Tibial artery (tissue), 4 donors: ENCODE results near the gene ERCC2.

Experiments
- DNase-seq, 2 donors: peaks; one replicate each; pipeline ENCODE4 v3.0.0-alpha.2; 2019
- H3K27ac ChIP-seq, 2 donors: fragments of 200-600 bp; sonication (generic) in 1 of 2; 1 replicate in 1 of 2; 2 replicates in 1 of 2; pipeline ENCODE4 v1.5.1; 2018 to 2019; ENCODE audit warnings: mild to moderate bottlenecking in 1 of 2
- H3K27me3 ChIP-seq, 2 donors: fragments of 200-600 bp; sonication (generic) in 1 of 2; one replicate each; pipeline versions ENCODE4 v1.5.1 to v1.6.0; 2016 to 2019
- H3K36me3 ChIP-seq, 3 donors: fragments of 200-600 bp; sonication (generic) in 2 of 3; one replicate each; pipeline ENCODE4 v1.5.1; 2016 to 2019; ENCODE audit warnings: mild to moderate bottlenecking in 2 of 3
- H3K4me1 ChIP-seq, 4 donors: fragments of 200-600 bp; sonication (generic) in 2 of 4; 1 replicate in 3 of 4; 2 replicates in 1 of 4; pipeline ENCODE4 v1.5.1; 2016 to 2019
- H3K4me3 ChIP-seq, 2 donors: fragments of 200-600 bp; sonication (generic) in 1 of 2; 1 replicate in 1 of 2; 2 replicates in 1 of 2; pipeline ENCODE4 v1.5.1; 2018 to 2019; ENCODE audit warnings: mild to moderate bottlenecking in 2 of 2
- H3K9me3 ChIP-seq, 3 donors: fragments of 200-600 bp; sonication (generic) in 1 of 3; one replicate each; pipeline ENCODE4 v1.5.1; 2016 to 2019
- CTCF ChIP-seq, 2 experiments: fragments of 200-600 bp in 1 of 2; fragments of 450-650 bp in 1 of 2; IDR thresholded peaks; one replicate each; pipeline ENCODE4 v1.5.1; 2017 to 2019; ENCODE audit warnings: antibody characterized with exemption in 2 of 2, mild to moderate bottlenecking in 1 of 2, moderate library complexity in 1 of 2
- intact Hi-C: fragments of 100-400 bp; cut with DNase I; formaldehyde crosslinking; loops from one replicate; pipeline ENCODE4 v1.15.0; 2023; ENCODE audit warnings: low total_unique reads

ERCC2 gene

DNA sequence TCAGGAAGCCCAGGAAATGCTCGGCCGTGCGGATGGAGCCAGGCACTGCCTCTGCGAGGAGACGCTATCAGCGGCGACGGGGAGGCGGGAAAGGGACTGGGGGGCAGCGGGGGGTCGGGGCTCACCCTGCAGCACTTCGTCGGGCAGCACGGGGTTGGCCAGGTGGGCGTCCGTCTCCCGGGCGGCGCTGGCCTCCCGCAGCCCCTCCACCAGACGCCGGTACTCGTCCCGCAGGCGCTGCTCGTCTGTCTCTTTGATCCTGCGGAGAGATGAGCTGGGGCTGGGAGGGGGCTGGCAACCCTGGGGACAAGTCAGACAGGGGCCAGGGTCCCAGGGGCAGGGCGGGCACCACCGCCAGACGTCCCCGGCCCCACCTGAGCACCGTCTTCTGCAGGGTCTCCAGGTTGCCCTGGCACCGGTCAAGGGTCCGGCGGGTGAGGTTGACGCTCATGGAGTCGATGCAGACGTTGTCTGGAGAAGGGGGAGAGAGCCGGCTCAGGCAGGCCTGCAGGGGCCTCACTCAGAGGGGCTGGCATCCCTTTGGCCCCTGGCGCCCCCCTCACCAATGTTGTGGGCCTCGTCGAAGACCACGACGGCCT, 6.4 kb downstream of the ERCC2 start:
- TF ChIP-seq CTCF (IDR thresholded peaks at IDR 0.05), result no peak
- no peak overlapping the region for H3K27ac ChIP-seq
- no peaks in the 10 kb centered on the region for H3K9me3 ChIP-seq
- DNase-seq, result no peak
- H3K4me1 ChIP-seq, result no peaks in the 10 kb centered on the region
- peaks cover 0 to 62% (median 24%) of the 10 kb centered on the region in 3 donors for H3K36me3 ChIP-seq
- H3K4me3 ChIP-seq, result no peak overlapping the region
- intact Hi-C loops, result no loop called here
- H3K27me3 ChIP-seq, result no peaks in the 10 kb centered on the region

DNA sequence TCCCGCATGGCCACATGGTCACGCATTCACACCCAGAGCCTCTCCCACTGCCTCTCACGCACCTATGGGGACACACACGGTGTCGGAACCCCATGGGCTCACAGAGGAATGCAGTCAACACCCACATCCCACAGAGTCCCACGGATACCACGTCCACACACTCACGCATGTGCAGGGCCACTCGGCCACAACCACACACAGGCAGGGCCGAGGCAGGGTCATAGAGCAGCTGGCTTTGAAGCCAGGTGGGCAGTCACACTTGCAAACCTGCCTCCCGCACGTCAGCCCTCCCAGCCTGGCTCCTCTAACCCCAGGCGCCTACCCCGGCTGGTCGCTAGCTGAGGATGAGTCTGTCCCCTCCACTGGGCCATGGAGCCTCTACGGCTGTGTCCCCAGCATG, 8.1 kb downstream of the ERCC2 start:
- Histone ChIP-seq H3K27me3 (no peaks in the 10 kb centered on the region), H3K4me1 (no peaks in the 10 kb centered on the region), H3K36me3 (peaks cover 0 to 69% (median 24%) of the 10 kb centered on the region in 3 donors), H3K27ac (no peak overlapping the region), H3K4me3 (no peak overlapping the region), H3K9me3 (no peaks in the 10 kb centered on the region)
- no peak for DNase-seq
- no peak for TF ChIP-seq CTCF (IDR thresholded peaks at IDR 0.05)
- intact Hi-C loops, result no loop called here

DNA sequence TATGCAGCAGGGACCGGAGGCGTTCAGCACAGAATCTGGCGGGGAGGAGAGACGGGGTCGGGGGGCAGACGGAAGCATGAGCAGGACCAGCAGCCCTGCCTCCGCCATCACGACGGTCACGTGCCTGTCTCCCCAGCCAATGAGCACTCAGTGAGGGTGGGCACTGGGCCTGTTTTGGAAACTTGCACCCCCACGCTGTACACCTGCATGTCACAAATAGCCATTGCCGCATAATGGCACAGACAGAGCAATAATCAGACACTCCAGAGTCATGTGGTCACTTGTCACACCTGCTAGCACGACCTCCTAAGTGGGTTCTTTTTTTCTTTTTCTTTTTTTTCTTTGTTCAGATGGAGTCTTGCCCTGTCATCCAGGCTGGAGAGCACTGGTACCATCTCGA, 8.8 kb downstream of the ERCC2 start:
- no peak overlapping the region for H3K27ac ChIP-seq
- H3K9me3 ChIP-seq, result no peaks in the 10 kb centered on the region
- H3K4me1 ChIP-seq, result no peaks in the 10 kb centered on the region
- DNase-seq, result no peak
- no peak for TF ChIP-seq CTCF (IDR thresholded peaks at IDR 0.05)
- H3K4me3 ChIP-seq, result no peak overlapping the region
- no peaks in the 10 kb centered on the region for H3K27me3 ChIP-seq
- intact Hi-C loops, result no loop called here
- H3K36me3 ChIP-seq, result peaks cover 0 to 76% (median 24%) of the 10 kb centered on the region in 3 donors

GRCh38 chr19:45358213-45358792, 12.1 kb downstream of the ERCC2 start:
- no peaks in the 10 kb centered on the region for H3K4me1 ChIP-seq
- no peak overlapping the region for H3K4me3 ChIP-seq
- TF ChIP-seq CTCF (IDR thresholded peaks at IDR 0.05), result no peak
- intact Hi-C loops, result no loop called here
- no peaks in the 10 kb centered on the region for H3K27me3 ChIP-seq
- H3K36me3 ChIP-seq, result peaks cover 0 to 81% (median 24%) of the 10 kb centered on the region in 3 donors
- DNase-seq, result no peak
- H3K27ac ChIP-seq, result no peak overlapping the region
- no peaks in the 10 kb centered on the region for H3K9me3 ChIP-seq

DNA sequence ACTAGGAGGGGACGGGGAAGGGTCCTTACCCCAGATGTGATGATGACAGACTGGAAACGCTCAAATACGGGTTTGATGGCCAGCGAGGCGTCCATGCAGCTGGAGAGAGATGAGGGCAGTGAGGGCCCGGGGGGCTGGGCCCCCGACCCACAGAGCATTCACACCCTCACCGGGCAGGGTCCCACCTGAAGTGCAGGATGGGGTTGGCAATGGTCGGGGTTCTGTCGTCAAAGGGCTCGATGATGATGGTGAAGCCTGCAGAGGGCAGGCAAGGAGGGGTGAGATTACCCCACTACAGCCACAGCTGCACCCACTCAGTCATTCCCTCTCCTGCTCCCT, 13.0 kb downstream of the ERCC2 start:
- no peak for TF ChIP-seq CTCF (IDR thresholded peaks at IDR 0.05)
- Histone ChIP-seq H3K4me3 (no peak overlapping the region), H3K27ac (no peak overlapping the region), H3K4me1 (no peaks in the 10 kb centered on the region), H3K36me3 (peaks cover 0 to 81% (median 29%) of the 10 kb centered on the region in 3 donors), H3K27me3 (no peaks in the 10 kb centered on the region), H3K9me3 (no peaks in the 10 kb centered on the region)
- intact Hi-C loops, result no loop called here
- DNase-seq, result no peak
